ENCODE data around the gene TM6SF1. TPM values are rescaled to one million over a fixed set of nuclear protein-coding genes. Genes with fewer than 3 reads are reported as not detected.

The TM6SF1 gene
- total RNA-seq, 1 experiment from 2014 or later, result 0.79 TPM

DNA sequence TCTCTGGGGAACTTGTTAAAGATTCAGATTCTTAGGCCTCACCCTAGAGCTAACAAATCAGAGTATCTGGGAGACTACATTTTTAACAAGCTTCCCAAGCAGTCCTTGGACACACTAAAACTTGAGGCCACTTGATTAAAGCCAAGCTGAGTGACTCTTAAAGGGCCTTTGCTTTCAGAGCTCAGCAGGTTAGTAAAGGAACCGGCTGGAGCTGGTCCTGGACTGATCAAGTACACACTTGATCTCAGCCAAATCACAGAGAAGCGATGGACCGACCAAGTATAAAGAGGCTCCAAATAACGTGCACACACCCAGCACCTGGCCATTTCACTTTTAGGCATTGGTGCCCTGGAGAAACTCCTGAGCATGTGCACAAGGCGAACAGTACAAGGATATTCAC is 12.9 kb upstream of the TM6SF1 start (continued):
- TF ChIP-seq, protein P1, sequence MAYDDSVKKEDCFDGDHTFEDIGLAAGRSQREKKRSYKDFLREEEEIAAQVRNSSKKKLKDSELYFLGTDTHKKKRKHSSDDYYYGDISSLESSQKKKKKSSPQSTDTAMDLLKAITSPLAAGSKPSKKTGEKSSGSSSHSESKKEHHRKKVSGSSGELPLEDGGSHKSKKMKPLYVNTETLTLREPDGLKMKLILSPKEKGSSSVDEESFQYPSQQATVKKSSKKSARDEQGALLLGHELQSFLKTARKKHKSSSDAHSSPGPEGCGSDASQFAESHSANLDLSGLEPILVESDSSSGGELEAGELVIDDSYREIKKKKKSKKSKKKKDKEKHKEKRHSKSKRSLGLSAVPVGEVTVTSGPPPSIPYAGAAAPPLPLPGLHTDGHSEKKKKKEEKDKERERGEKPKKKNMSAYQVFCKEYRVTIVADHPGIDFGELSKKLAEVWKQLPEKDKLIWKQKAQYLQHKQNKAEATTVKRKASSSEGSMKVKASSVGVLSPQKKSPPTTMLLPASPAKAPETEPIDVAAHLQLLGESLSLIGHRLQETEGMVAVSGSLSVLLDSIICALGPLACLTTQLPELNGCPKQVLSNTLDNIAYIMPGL (CRISPR knock-in tag; IDR thresholded peaks at IDR 0.05), result no peak
- TF ChIP-seq TEAD4 (CRISPR knock-in tag; IDR thresholded peaks at IDR 0.05) (no peak), GRHL2 (CRISPR knock-in tag; IDR thresholded peaks at IDR 0.05; ENCODE audit: insufficient replicate concordance, severe bottlenecking) (no peak), NR2C2 (CRISPR knock-in tag; IDR thresholded peaks at IDR 0.05) (no peak), FOXK1 (CRISPR knock-in tag; IDR thresholded peaks at IDR 0.05) (no peak)

DNA sequence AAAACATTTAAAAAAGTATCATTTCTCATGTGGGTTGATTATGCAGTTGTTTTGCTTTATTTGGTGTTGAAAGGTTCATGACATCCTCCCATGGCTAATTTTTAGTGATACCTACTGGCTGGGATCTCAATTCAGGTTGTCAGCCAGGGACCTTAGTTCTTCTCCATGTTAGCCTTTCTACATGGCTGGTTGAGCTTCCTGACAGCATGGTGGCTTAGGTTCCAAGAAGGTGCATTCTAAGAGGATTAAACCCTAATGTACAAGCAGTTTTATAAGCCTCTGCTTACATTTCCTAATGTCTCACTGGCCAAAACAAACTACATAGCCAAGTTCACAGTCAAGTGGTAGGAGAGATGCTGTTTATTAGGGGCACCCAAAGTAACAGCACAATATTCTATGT is 9.4 kb upstream of the TM6SF1 start:
- ATAC-seq, result no peak
- no peak for DNase-seq (ENCODE audit: low spot score)
- Mint-ChIP-seq H3K36me3 (no peaks in the 10 kb centered on the region), H3K27ac (no peak overlapping the region), H3K4me1 (peaks cover 7% of the 10 kb centered on the region; the same call in 1 of the 2 replicates), H3K27me3 (ENCODE audit: low read depth) (peaks cover 15% of the 10 kb centered on the region), H3K4me3 (no peak overlapping the region), H3K9me3 (0 out of 2 replicates have a peak, but pooled peaks cover 4% of the 10 kb centered on the region)
- ChIA-PET CTCF (no interaction called here), POLR2A (no interaction called here)
- TF ChIP-seq NR3C1 (CRISPR knock-in tag; conservative IDR thresholded peaks at IDR 0.05; ENCODE audit: low read depth) (no peak), ZNF281 (CRISPR knock-in tag; IDR thresholded peaks at IDR 0.05) (no peak), ZNF263 (CRISPR knock-in tag; IDR thresholded peaks at IDR 0.05; ENCODE audit: low read depth) (no peak), TEAD1 (CRISPR knock-in tag; IDR thresholded peaks at IDR 0.05) (no peak), NR2C2 (CRISPR knock-in tag; IDR thresholded peaks at IDR 0.05) (no peak), ATF2 (CRISPR knock-in tag; IDR thresholded peaks at IDR 0.05; ENCODE audit: borderline replicate concordance, low read depth) (no peak)
- TF ChIP-seq, protein P2, sequence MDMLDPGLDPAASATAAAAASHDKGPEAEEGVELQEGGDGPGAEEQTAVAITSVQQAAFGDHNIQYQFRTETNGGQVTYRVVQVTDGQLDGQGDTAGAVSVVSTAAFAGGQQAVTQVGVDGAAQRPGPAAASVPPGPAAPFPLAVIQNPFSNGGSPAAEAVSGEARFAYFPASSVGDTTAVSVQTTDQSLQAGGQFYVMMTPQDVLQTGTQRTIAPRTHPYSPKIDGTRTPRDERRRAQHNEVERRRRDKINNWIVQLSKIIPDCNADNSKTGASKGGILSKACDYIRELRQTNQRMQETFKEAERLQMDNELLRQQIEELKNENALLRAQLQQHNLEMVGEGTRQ (CRISPR knock-in tag; IDR thresholded peaks at IDR 0.05), result no peak

DNA sequence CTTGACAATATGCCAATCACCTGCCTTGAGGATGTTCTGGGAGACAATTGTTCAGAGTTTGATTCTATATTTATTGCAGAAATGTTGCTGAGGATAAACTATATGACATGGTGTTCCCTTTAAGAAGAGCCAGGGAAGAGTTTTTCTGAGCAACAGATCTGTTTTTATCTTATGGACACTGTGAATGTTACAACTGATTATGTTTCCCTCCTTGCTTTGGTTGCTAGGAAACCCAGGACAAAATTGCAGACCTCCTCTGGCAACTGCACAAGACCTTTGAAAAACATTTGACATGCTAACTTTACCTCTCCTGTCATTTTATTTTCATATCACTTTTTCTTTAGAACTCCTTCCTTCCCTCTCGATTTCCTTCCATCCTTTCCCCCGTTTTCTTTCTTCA is 8.2 kb upstream of the TM6SF1 start:
- peaks cover 7% of the 10 kb centered on the region; the same call in 1 of the 2 replicates for H3K4me1 Mint-ChIP-seq
- H3K9me3 Mint-ChIP-seq, result 0 out of 2 replicates have a peak, but pooled peaks cover 4% of the 10 kb centered on the region
- ChIA-PET CTCF (no interaction called here), POLR2A (no interaction called here)
- DNase-seq (ENCODE audit: low spot score), result no peak
- TF ChIP-seq, protein P3, sequence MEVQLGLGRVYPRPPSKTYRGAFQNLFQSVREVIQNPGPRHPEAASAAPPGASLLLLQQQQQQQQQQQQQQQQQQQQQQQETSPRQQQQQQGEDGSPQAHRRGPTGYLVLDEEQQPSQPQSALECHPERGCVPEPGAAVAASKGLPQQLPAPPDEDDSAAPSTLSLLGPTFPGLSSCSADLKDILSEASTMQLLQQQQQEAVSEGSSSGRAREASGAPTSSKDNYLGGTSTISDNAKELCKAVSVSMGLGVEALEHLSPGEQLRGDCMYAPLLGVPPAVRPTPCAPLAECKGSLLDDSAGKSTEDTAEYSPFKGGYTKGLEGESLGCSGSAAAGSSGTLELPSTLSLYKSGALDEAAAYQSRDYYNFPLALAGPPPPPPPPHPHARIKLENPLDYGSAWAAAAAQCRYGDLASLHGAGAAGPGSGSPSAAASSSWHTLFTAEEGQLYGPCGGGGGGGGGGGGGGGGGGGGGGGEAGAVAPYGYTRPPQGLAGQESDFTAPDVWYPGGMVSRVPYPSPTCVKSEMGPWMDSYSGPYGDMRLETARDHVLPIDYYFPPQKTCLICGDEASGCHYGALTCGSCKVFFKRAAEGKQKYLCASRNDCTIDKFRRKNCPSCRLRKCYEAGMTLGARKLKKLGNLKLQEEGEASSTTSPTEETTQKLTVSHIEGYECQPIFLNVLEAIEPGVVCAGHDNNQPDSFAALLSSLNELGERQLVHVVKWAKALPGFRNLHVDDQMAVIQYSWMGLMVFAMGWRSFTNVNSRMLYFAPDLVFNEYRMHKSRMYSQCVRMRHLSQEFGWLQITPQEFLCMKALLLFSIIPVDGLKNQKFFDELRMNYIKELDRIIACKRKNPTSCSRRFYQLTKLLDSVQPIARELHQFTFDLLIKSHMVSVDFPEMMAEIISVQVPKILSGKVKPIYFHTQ (CRISPR knock-in tag; IDR thresholded peaks at IDR 0.05), result no peak
- TF ChIP-seq, protein P4, sequence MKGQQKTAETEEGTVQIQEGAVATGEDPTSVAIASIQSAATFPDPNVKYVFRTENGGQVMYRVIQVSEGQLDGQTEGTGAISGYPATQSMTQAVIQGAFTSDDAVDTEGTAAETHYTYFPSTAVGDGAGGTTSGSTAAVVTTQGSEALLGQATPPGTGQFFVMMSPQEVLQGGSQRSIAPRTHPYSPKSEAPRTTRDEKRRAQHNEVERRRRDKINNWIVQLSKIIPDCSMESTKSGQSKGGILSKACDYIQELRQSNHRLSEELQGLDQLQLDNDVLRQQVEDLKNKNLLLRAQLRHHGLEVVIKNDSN (CRISPR knock-in tag; IDR thresholded peaks at IDR 0.05), result no peak
- TF ChIP-seq, protein P5, sequence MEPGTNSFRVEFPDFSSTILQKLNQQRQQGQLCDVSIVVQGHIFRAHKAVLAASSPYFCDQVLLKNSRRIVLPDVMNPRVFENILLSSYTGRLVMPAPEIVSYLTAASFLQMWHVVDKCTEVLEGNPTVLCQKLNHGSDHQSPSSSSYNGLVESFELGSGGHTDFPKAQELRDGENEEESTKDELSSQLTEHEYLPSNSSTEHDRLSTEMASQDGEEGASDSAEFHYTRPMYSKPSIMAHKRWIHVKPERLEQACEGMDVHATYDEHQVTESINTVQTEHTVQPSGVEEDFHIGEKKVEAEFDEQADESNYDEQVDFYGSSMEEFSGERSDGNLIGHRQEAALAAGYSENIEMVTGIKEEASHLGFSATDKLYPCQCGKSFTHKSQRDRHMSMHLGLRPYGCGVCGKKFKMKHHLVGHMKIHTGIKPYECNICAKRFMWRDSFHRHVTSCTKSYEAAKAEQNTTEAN (CRISPR knock-in tag; IDR thresholded peaks at IDR 0.05), result no peak
- no peak for TF ChIP-seq ATF2 (CRISPR knock-in tag; IDR thresholded peaks at IDR 0.05; ENCODE audit: borderline replicate concordance, low read depth)
- TF ChIP-seq MYBL2 (CRISPR knock-in tag; IDR thresholded peaks at IDR 0.05), result no peak
- ATAC-seq, result no peak
- H3K27ac Mint-ChIP-seq, result no peak overlapping the region
- H3K27me3 Mint-ChIP-seq (ENCODE audit: low read depth), result peaks cover 20% of the 10 kb centered on the region
- no peak overlapping the region for H3K4me3 Mint-ChIP-seq
- H3K36me3 Mint-ChIP-seq, result no peaks in the 10 kb centered on the region
